Breast epithelium (tissue), 3 donors: ENCODE measurements around the gene CYFIP1.

Experiments used
- POLR2A ChIP-seq: fragments of 450-650 bp; IDR thresholded peaks from one replicate; pipeline ENCODE4 v1.6.1; 2016; ENCODE audit warnings: antibody characterized with exemption, mild to moderate bottlenecking, moderate library complexity
- POLR2AphosphoS5 ChIP-seq, 3 donors: sonication (generic); formaldehyde crosslinking; IDR thresholded peaks; one replicate each; pipeline ENCODE4 v1.6.1; 2017; ENCODE audit warnings: antibody characterized with exemption in 3 of 3
- TF ChIP-seq, protein P1 (sequence below), 3 donors: fragments of 450-650 bp; IDR thresholded peaks; one replicate each; pipeline ENCODE4 v1.5.1; 2016 to 2017; ENCODE audit warnings: antibody characterized with exemption in 3 of 3, mild to moderate bottlenecking in 3 of 3, moderate library complexity in 3 of 3

DNA sequence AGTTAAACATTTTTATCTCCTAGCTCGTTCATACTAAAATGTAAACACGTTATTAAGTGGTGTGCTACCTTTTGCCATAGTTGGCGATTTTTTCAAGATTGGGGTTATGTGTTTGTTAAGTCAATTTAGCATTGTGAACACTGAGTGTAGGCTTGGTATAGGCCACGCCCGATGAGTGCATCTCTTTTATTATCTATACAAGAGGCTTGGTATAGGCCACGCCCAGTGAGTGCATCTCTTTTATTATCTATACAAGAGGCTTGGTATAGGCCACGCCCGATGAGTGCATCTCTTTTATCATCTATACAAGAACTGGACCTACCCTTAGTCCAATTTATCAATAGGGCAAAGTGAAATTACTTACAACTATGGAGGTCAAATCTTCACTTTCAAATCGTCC, 71.3 kb downstream of the CYFIP1 start:
- TF ChIP-seq POLR2A = no peak
- TF ChIP-seq, protein P1, sequence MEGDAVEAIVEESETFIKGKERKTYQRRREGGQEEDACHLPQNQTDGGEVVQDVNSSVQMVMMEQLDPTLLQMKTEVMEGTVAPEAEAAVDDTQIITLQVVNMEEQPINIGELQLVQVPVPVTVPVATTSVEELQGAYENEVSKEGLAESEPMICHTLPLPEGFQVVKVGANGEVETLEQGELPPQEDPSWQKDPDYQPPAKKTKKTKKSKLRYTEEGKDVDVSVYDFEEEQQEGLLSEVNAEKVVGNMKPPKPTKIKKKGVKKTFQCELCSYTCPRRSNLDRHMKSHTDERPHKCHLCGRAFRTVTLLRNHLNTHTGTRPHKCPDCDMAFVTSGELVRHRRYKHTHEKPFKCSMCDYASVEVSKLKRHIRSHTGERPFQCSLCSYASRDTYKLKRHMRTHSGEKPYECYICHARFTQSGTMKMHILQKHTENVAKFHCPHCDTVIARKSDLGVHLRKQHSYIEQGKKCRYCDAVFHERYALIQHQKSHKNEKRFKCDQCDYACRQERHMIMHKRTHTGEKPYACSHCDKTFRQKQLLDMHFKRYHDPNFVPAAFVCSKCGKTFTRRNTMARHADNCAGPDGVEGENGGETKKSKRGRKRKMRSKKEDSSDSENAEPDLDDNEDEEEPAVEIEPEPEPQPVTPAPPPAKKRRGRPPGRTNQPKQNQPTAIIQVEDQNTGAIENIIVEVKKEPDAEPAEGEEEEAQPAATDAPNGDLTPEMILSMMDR (IDR thresholded peaks at IDR 0.05) = no peak
- TF ChIP-seq POLR2AphosphoS5 (IDR thresholded peaks at IDR 0.05) = no peak
